Esophagus muscularis mucosa (tissue), 4 donors: ENCODE results near the gene MOBP. TPM values are rescaled to one million over a fixed set of nuclear protein-coding genes. Genes with fewer than 3 reads are reported as not detected.

ENCODE experiments used
- DNase-seq: peaks from one replicate; pipeline ENCODE4 v3.0.0-alpha.2; 2017; ENCODE audit errors: extremely low spot score
- H3K27ac ChIP-seq, 4 donors: fragments of 200-600 bp; sonication (generic); replicated peaks in 1 of 4; 1 replicate in 3 of 4; 2 replicates in 1 of 4; pipeline ENCODE4 v1.5.1; 2016 to 2019; ENCODE audit warnings: mild to moderate bottlenecking in 1 of 4
- H3K27me3 ChIP-seq, 4 donors: fragments of 200-600 bp; sonication (generic); one replicate each; pipeline versions ENCODE4 v1.5.1 to v1.6.0; 2016 to 2019
- H3K36me3 ChIP-seq, 4 donors: fragments of 200-600 bp; sonication (generic); one replicate each; pipeline ENCODE4 v1.5.1; 2016 to 2019
- H3K4me1 ChIP-seq, 4 donors: fragments of 200-600 bp; sonication (generic); one replicate each; pipeline ENCODE4 v1.5.1; 2016 to 2019
- H3K4me3 ChIP-seq, 4 donors: fragments of 200-600 bp; sonication (generic); 1 replicate in 2 of 4; 2 replicates in 2 of 4; pipeline ENCODE4 v1.5.1; 2016 to 2019; ENCODE audit warnings: mild to moderate bottlenecking in 4 of 4, moderate library complexity in 1 of 4
- H3K9me3 ChIP-seq, 4 donors: fragments of 200-600 bp; sonication (generic); 1 replicate in 3 of 4; 2 replicates in 1 of 4; pipeline ENCODE4 v1.5.1; 2016 to 2019
- CTCF ChIP-seq, 3 experiments: fragments of 200-600 bp in 2 of 3; fragments of 450-650 bp in 1 of 3; sonication (generic) in 2 of 3; IDR thresholded peaks; one replicate each; pipeline ENCODE4 v1.5.1; 2017 to 2019; ENCODE audit warnings: antibody characterized with exemption in 3 of 3, mild to moderate bottlenecking in 2 of 3, moderate library complexity in 1 of 3
- EP300 ChIP-seq: sonication (generic); formaldehyde crosslinking; IDR thresholded peaks from one replicate; pipeline ENCODE4 v1.6.1; 2017; ENCODE audit warnings: antibody characterized with exemption
- POLR2A ChIP-seq: fragments of 450-650 bp; IDR thresholded peaks from one replicate; pipeline ENCODE4 v1.6.1; 2017; ENCODE audit warnings: antibody characterized with exemption, moderate library complexity, mild to moderate bottlenecking, low read depth
- POLR2AphosphoS5 ChIP-seq, 2 donors: sonication (generic); formaldehyde crosslinking; IDR thresholded peaks; one replicate each; pipeline ENCODE4 v1.6.1; 2017; ENCODE audit warnings: antibody characterized with exemption in 2 of 2
- WGBS: methylation state at CpG from one replicate; pipeline ENCODE4 v1.1.5; 2018; 5-methylcytosine and 5-hydroxymethylcytosine counted together
- intact Hi-C: fragments of 100-400 bp; cut with DNase I; formaldehyde crosslinking; loops from one replicate; pipeline ENCODE4 v1.15.1; 2023
- total RNA-seq, 4 donors: library from RNA; depleted of rRNA; stranded (reverse); fragments of >200 nt; gene quantifications; one replicate each; pipeline versions ENCODE4 v1.1.0 to v1.2.1, GENCODE V29; 2016

MOBP gene
- total RNA-seq, 4 donors from 2014 or later, result not detected

GRCh38 chr3:39445927-39446326 is 21.6 kb upstream of the MOBP start:
- intact Hi-C loops, result loop anchor here (5.0 kb wide), 1 partner anchor 51 kb away; no protein-coding TSS in a partner anchor

GRCh38 chr3:39446444-39446843 is 21.0 kb upstream of the MOBP start:
- Histone ChIP-seq H3K36me3 (no peaks in the 10 kb centered on the region), H3K27ac (no peak overlapping the region), H3K4me3 (no peak overlapping the region), H3K27me3 (peaks cover 0 to 6% (median 0%) of the 10 kb centered on the region in 4 donors), H3K4me1 (peaks cover 0 to 4% (median 0%) of the 10 kb centered on the region in 4 donors), H3K9me3 (no peaks in the 10 kb centered on the region)
- WGBS, result 80% methylated on average over 2 of the region's 2 CpGs
- no peak for DNase-seq
- no peak for TF ChIP-seq CTCF (IDR thresholded peaks at IDR 0.05)
- intact Hi-C loops, result loop anchor here (5.0 kb wide), 1 partner anchor 51 kb away; no protein-coding TSS in a partner anchor

More at GRCh38 chr3:39445927-39446326, 21.6 kb upstream of the MOBP start:
- H3K9me3 ChIP-seq, result no peaks in the 10 kb centered on the region
- H3K4me3 ChIP-seq, result no peak overlapping the region
- no peak overlapping the region for H3K27ac ChIP-seq
- 72% methylated on average over 2 of the region's 2 CpGs for WGBS
- TF ChIP-seq EP300, result no peak
- TF ChIP-seq POLR2AphosphoS5 (IDR thresholded peaks at IDR 0.05), result no peak
- TF ChIP-seq CTCF (IDR thresholded peaks at IDR 0.05), result no peak
- TF ChIP-seq POLR2A, result no peak
- H3K27me3 ChIP-seq, result peaks cover 0 to 6% (median 0%) of the 10 kb centered on the region in 4 donors
- H3K4me1 ChIP-seq, result peaks cover 0 to 4% (median 0%) of the 10 kb centered on the region in 4 donors
- DNase-seq, result no peak
- no peaks in the 10 kb centered on the region for H3K36me3 ChIP-seq

GRCh38 chr3:39447637-39448483 is 19.6 kb upstream of the MOBP start:
- Histone ChIP-seq H3K4me3 (no peak overlapping the region), H3K36me3 (no peaks in the 10 kb centered on the region), H3K9me3 (no peaks in the 10 kb centered on the region), H3K4me1 (peaks cover 0 to 4% (median 0%) of the 10 kb centered on the region in 4 donors), H3K27me3 (peaks cover 0 to 6% (median 0%) of the 10 kb centered on the region in 4 donors), H3K27ac (no peak overlapping the region)
- DNase-seq, result no peak
- WGBS, result 24% methylated on average over 13 of the region's 13 CpGs
- intact Hi-C loops, result loop anchor here (5.0 kb wide), 1 partner anchor 49 kb away; no protein-coding TSS in a partner anchor
- peak; percentile 77 to 89 (median 86) for TF ChIP-seq CTCF (IDR thresholded peaks at IDR 0.05)
- no peak for TF ChIP-seq POLR2A
- TF ChIP-seq EP300, result no peak

- Histone ChIP-seq H3K36me3 (no peaks in the 10 kb centered on the region), H3K4me3 (no peak overlapping the region), H3K27me3 (peaks cover 0 to under 1% (median 0%) of the 10 kb centered on the region in 4 donors), H3K27ac (no peak overlapping the region), H3K9me3 (no peaks in the 10 kb centered on the region), H3K4me1 (peaks cover 0 to 4% (median 0%) of the 10 kb centered on the region in 4 donors)
- intact Hi-C loops, result loop anchor here (5.0 kb wide), 1 partner anchor 49 kb away; no protein-coding TSS in a partner anchor
- no peak for TF ChIP-seq EP300
- no peak for TF ChIP-seq POLR2AphosphoS5 (IDR thresholded peaks at IDR 0.05)
- no peak for TF ChIP-seq POLR2A
- no peak for TF ChIP-seq CTCF (IDR thresholded peaks at IDR 0.05)
- DNase-seq, result no peak
- WGBS, result 73% methylated on average over 10 of the region's 10 CpGs
Observed at GRCh38 chr3:39448506-39449233, 18.8 kb upstream of the MOBP start.
